NCI-H146 treated with DMSO at 0.1 percent for 48 hours (cell line): ENCODE results near the gene GULP1.

Experiments used
- DNase-seq: peaks from one replicate; lab custom pipeline; 2025; ENCODE audit not compliant: unreplicated experiment; lab: John Stamatoyannopoulos, UW

The GULP1 gene

GRCh38 chr2:188629753-188630527, 338.3 kb downstream of the GULP1 start:
- no peak for DNase-seq

GRCh38 chr2:188631037-188631809, 339.5 kb downstream of the GULP1 start:
- DNase-seq = no peak

GRCh38 chr2:188634656-188635055, 343.0 kb downstream of the GULP1 start:
- no peak for DNase-seq
